HepG2 (cell line): ENCODE data around the gene WHAMM. TPM values are rescaled to one million over a fixed set of nuclear protein-coding genes. Genes with fewer than 3 reads are reported as not detected.

Experiments used
- CBFB ChIP-seq: sonication (generic); formaldehyde crosslinking; IDR thresholded peaks from 2 replicates; pipeline ENCODE4 v1.4.0; 2020; ENCODE audit warnings: missing genetic modification reagents
- PPARG ChIP-seq: conservative IDR thresholded peaks from 2 replicates; pipeline ENCODE4 v1.6.1; 2016; ENCODE audit warnings: missing biosample characterization, missing genetic modification reagents
- SPEN ChIP-seq: sonication (generic); formaldehyde crosslinking; IDR thresholded peaks from 2 replicates; pipeline ENCODE4 v1.5.1; 2020; ENCODE audit warnings: low read depth, mild to moderate bottlenecking, missing genetic modification reagents
- SRSF9 ChIP-seq: fragments of 200-400 bp; formaldehyde crosslinking; IDR thresholded peaks from 2 replicates; pipeline ENCODE4 v1.6.1; 2018; ENCODE audit warnings: borderline replicate concordance, mild to moderate bottlenecking, low read depth, low read length; ENCODE audit not compliant: insufficient read depth, poor library complexity, severe bottlenecking
- SRY ChIP-seq: sonication (generic); formaldehyde crosslinking; IDR thresholded peaks from 2 replicates; pipeline ENCODE4 v1.8.0; 2022; ENCODE audit warnings: mild to moderate bottlenecking, missing genetic modification reagents
- TMF1 ChIP-seq: sonication (generic); formaldehyde crosslinking; IDR thresholded peaks from 2 replicates; pipeline ENCODE4 v1.8.1; 2022; ENCODE audit warnings: low read depth, missing genetic modification reagents
- ZBTB3 ChIP-seq: sonication (generic); formaldehyde crosslinking; IDR thresholded peaks from 2 replicates; pipeline ENCODE4 v1.4.0; 2020; ENCODE audit warnings: low read depth, mild to moderate bottlenecking, moderate library complexity, missing genetic modification reagents, borderline replicate concordance
- ZMYM4 ChIP-seq: sonication (generic); formaldehyde crosslinking; IDR thresholded peaks from 2 replicates; pipeline ENCODE4 v1.8.1; 2023; ENCODE audit warnings: mild to moderate bottlenecking, missing genetic modification reagents
- ZNF674 ChIP-seq: sonication (generic); formaldehyde crosslinking; IDR thresholded peaks from 2 replicates; pipeline ENCODE4 v1.5.0; 2020; ENCODE audit warnings: low read depth, mild to moderate bottlenecking, missing genetic modification reagents
- ZNF883 ChIP-seq: sonication (generic); formaldehyde crosslinking; IDR thresholded peaks from 2 replicates; pipeline ENCODE4 v1.5.1; 2020; ENCODE audit warnings: mild to moderate bottlenecking, missing genetic modification reagents; ENCODE audit errors: not compliant biosample characterization
- ZSCAN31 ChIP-seq: sonication (generic); formaldehyde crosslinking; IDR thresholded peaks from 2 replicates; pipeline ENCODE4 v1.5.0; 2020; ENCODE audit warnings: low read depth, mild to moderate bottlenecking, missing genetic modification reagents
- polyA plus RNA-seq, 8 experiments: library from polyadenylated mRNA; depleted of rRNA in 3 of 8; stranded (reverse) in 7 of 8; unstranded in 1 of 8; fragments of >200 nt; fragmentation: Illumina TruSeq in 4 of 8; extraction: Trizol in 4 of 8; gene quantifications; 2 replicates each; pipeline versions ENCODE4 v1.2.1 to v1.2.3, GENCODE V29; 2011 to 2016; ENCODE audit warnings: low read depth in 4 of 8, missing spikeins in 1 of 8, mixed read lengths in 1 of 8; ENCODE audit not compliant: insufficient read depth in 1 of 8
- total RNA-seq, 5 experiments: library from RNA; depleted of rRNA; stranded (reverse); fragments of >200 nt; fragmentation: Illumina TruSeq; extraction: Trizol; gene quantifications; 2 replicates each; pipeline ENCODE4 v1.2.3, GENCODE V29; 2016; ENCODE audit warnings: low read depth in 1 of 5
- TF ChIP-seq, protein P1 (sequence below): sonication (generic); formaldehyde crosslinking; IDR thresholded peaks from 2 replicates; pipeline ENCODE4 v1.5.0; 2020; ENCODE audit warnings: missing genetic modification reagents
- TF ChIP-seq, protein P2 (sequence below): sonication (generic); formaldehyde crosslinking; IDR thresholded peaks from 2 replicates; pipeline ENCODE4 v1.4.0; 2020; ENCODE audit warnings: missing genetic modification reagents, borderline replicate concordance
- TF ChIP-seq, protein P3 (sequence below): IDR thresholded peaks from 2 replicates; pipeline ENCODE4 v1.4.0; 2020; ENCODE audit warnings: mild to moderate bottlenecking, missing genetic modification reagents
- TF ChIP-seq, protein P4 (sequence below): sonication (generic); formaldehyde crosslinking; IDR thresholded peaks from 2 replicates; pipeline ENCODE4 v1.4.0; 2020; ENCODE audit warnings: missing genetic modification reagents, borderline replicate concordance
- TF ChIP-seq, protein P5 (sequence below): sonication (generic); formaldehyde crosslinking; IDR thresholded peaks from 2 replicates; pipeline ENCODE4 v1.5.0; 2020; ENCODE audit warnings: mild to moderate bottlenecking, missing genetic modification reagents, moderate library complexity

WHAMM gene
- total and polyA plus RNA-seq, 2 of the 13 experiments (the other 11 are each of a cell fraction or from before 2014, with no cell fraction given), result 2.9 to 3.0 TPM

DNA sequence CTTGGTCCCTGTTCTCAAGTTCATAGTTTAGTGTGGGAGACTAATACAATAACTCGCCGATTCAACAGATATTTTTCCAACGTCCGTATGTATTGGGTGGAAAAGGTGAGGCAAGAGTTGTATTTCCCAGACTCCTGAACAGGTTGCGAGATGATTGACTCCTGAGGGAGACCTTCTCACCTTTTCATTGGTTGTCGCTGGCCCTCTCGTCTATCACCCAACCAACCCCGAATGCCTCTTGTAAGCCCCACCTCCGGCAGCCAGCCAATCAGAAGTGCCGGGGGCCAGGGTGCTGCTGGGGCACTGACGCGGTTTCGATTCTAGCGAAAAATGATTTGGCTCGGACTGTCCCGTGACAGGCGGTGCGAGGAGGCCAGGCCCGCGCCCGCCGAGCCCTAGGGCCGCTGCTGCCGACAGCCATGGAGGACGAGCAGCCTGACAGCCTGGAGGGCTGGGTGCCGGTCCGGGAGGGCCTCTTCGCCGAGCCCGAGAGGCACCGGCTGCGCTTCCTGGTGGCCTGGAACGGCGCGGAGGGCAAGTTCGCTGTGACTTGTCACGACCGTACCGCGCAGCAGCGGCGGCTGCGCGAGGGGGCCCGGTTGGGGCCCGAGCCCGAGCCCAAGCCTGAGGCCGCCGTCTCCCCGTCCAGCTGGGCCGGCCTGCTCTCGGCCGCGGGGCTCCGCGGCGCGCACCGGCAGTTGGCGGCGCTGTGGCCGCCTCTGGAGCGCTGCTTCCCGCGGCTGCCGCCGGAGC, at the start of gene WHAMM (continued):
- TF ChIP-seq, protein P1, sequence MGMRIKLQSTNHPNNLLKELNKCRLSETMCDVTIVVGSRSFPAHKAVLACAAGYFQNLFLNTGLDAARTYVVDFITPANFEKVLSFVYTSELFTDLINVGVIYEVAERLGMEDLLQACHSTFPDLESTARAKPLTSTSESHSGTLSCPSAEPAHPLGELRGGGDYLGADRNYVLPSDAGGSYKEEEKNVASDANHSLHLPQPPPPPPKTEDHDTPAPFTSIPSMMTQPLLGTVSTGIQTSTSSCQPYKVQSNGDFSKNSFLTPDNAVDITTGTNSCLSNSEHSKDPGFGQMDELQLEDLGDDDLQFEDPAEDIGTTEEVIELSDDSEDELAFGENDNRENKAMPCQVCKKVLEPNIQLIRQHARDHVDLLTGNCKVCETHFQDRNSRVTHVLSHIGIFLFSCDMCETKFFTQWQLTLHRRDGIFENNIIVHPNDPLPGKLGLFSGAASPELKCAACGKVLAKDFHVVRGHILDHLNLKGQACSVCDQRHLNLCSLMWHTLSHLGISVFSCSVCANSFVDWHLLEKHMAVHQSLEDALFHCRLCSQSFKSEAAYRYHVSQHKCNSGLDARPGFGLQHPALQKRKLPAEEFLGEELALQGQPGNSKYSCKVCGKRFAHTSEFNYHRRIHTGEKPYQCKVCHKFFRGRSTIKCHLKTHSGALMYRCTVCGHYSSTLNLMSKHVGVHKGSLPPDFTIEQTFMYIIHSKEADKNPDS (CRISPR knock-in tag), result no peak
- TF ChIP-seq, protein P2, sequence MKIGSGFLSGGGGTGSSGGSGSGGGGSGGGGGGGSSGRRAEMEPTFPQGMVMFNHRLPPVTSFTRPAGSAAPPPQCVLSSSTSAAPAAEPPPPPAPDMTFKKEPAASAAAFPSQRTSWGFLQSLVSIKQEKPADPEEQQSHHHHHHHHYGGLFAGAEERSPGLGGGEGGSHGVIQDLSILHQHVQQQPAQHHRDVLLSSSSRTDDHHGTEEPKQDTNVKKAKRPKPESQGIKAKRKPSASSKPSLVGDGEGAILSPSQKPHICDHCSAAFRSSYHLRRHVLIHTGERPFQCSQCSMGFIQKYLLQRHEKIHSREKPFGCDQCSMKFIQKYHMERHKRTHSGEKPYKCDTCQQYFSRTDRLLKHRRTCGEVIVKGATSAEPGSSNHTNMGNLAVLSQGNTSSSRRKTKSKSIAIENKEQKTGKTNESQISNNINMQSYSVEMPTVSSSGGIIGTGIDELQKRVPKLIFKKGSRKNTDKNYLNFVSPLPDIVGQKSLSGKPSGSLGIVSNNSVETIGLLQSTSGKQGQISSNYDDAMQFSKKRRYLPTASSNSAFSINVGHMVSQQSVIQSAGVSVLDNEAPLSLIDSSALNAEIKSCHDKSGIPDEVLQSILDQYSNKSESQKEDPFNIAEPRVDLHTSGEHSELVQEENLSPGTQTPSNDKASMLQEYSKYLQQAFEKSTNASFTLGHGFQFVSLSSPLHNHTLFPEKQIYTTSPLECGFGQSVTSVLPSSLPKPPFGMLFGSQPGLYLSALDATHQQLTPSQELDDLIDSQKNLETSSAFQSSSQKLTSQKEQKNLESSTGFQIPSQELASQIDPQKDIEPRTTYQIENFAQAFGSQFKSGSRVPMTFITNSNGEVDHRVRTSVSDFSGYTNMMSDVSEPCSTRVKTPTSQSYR (CRISPR knock-in tag), result no peak
- peak; percentile 72 for TF ChIP-seq ZMYM4 (CRISPR knock-in tag)
- TF ChIP-seq, protein P3, sequence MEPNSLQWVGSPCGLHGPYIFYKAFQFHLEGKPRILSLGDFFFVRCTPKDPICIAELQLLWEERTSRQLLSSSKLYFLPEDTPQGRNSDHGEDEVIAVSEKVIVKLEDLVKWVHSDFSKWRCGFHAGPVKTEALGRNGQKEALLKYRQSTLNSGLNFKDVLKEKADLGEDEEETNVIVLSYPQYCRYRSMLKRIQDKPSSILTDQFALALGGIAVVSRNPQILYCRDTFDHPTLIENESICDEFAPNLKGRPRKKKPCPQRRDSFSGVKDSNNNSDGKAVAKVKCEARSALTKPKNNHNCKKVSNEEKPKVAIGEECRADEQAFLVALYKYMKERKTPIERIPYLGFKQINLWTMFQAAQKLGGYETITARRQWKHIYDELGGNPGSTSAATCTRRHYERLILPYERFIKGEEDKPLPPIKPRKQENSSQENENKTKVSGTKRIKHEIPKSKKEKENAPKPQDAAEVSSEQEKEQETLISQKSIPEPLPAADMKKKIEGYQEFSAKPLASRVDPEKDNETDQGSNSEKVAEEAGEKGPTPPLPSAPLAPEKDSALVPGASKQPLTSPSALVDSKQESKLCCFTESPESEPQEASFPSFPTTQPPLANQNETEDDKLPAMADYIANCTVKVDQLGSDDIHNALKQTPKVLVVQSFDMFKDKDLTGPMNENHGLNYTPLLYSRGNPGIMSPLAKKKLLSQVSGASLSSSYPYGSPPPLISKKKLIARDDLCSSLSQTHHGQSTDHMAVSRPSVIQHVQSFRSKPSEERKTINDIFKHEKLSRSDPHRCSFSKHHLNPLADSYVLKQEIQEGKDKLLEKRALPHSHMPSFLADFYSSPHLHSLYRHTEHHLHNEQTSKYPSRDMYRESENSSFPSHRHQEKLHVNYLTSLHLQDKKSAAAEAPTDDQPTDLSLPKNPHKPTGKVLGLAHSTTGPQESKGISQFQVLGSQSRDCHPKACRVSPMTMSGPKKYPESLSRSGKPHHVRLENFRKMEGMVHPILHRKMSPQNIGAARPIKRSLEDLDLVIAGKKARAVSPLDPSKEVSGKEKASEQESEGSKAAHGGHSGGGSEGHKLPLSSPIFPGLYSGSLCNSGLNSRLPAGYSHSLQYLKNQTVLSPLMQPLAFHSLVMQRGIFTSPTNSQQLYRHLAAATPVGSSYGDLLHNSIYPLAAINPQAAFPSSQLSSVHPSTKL (CRISPR knock-in tag), result peak; percentile 39; the same call in 1 of the 2 replicates
- no peak for TF ChIP-seq CBFB (CRISPR knock-in tag)
- TF ChIP-seq ZSCAN31 (CRISPR knock-in tag), result peak; percentile 79; the same call in 1 of the 2 replicates
- TF ChIP-seq TMF1 (CRISPR knock-in tag), result no peak
- TF ChIP-seq SPEN (CRISPR knock-in tag), result peak; percentile 63; the same call in 1 of the 2 replicates
- TF ChIP-seq, protein P4, sequence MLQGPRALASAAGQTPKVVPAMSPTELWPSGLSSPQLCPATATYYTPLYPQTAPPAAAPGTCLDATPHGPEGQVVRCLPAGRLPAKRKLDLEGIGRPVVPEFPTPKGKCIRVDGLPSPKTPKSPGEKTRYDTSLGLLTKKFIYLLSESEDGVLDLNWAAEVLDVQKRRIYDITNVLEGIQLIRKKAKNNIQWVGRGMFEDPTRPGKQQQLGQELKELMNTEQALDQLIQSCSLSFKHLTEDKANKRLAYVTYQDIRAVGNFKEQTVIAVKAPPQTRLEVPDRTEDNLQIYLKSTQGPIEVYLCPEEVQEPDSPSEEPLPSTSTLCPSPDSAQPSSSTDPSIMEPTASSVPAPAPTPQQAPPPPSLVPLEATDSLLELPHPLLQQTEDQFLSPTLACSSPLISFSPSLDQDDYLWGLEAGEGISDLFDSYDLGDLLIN (CRISPR knock-in tag), result no peak; the same call in 1 of the 2 replicates
- TF ChIP-seq SRY (CRISPR knock-in tag), result no peak; the same call in 1 of the 2 replicates
- TF ChIP-seq ZNF883 (CRISPR knock-in tag), result peak; percentile 38
- TF ChIP-seq, protein P5, sequence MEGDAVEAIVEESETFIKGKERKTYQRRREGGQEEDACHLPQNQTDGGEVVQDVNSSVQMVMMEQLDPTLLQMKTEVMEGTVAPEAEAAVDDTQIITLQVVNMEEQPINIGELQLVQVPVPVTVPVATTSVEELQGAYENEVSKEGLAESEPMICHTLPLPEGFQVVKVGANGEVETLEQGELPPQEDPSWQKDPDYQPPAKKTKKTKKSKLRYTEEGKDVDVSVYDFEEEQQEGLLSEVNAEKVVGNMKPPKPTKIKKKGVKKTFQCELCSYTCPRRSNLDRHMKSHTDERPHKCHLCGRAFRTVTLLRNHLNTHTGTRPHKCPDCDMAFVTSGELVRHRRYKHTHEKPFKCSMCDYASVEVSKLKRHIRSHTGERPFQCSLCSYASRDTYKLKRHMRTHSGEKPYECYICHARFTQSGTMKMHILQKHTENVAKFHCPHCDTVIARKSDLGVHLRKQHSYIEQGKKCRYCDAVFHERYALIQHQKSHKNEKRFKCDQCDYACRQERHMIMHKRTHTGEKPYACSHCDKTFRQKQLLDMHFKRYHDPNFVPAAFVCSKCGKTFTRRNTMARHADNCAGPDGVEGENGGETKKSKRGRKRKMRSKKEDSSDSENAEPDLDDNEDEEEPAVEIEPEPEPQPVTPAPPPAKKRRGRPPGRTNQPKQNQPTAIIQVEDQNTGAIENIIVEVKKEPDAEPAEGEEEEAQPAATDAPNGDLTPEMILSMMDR (CRISPR knock-in tag), result peak; percentile 24
- no peak for TF ChIP-seq ZBTB3
- no peak for TF ChIP-seq SRSF9
- no peak for TF ChIP-seq PPARG (CRISPR knock-in tag)
- TF ChIP-seq ZNF674 (CRISPR knock-in tag), result no peak
